Suprapubic skin (tissue), 3 donors: ENCODE results near the gene ZFYVE19.
A peak's percentile ranks its signal among the peaks of the same experiment; 100 is the strongest.

ENCODE experiments used
- CTCF ChIP-seq, 2 donors: fragments of 200-600 bp in 1 of 2; fragments of 450-650 bp in 1 of 2; sonication (generic) in 1 of 2; IDR thresholded peaks; one replicate each; pipeline ENCODE4 v1.5.1; 2016 to 2019; ENCODE audit warnings: antibody characterized with exemption in 2 of 2, mild to moderate bottlenecking in 1 of 2, moderate library complexity in 1 of 2
- EP300 ChIP-seq: sonication (generic); formaldehyde crosslinking; IDR thresholded peaks from one replicate; pipeline ENCODE4 v1.6.1; 2017; ENCODE audit warnings: antibody characterized with exemption

GRCh38 chr15:40859206-40859851 lies 52.4 kb downstream of the ZFYVE19 start:
- TF ChIP-seq CTCF (IDR thresholded peaks at IDR 0.05) (peak; percentile 37 to 78), EP300 (no peak)
